AG04450 (cell line): ENCODE measurements around the gene CFAP99. TPM values are rescaled to one million over a fixed set of nuclear protein-coding genes. Genes with fewer than 3 reads are reported as not detected.

Source experiments
- CTCF ChIA-PET: fragments of 300-600, 350-600 bp; formaldehyde crosslinking; extraction: SDS; loops from one replicate; lab custom pipeline; 2022; ENCODE audit warnings: antibody characterized with exemption, inconsistent platforms; lab: Charles Lee
- POLR2A ChIA-PET: fragments of 350-600 bp; formaldehyde crosslinking; extraction: SDS; loops from one replicate; lab custom pipeline; 2021; ENCODE audit warnings: antibody characterized with exemption, inconsistent platforms; lab: Yijun Ruan, JAX
- DNase-seq: peaks from one replicate; pipeline ENCODE4 v3.0.0-alpha.2; 2011; ENCODE audit warnings: low read depth, low spot score
- H3K27ac ChIP-seq: one replicate; pipeline ENCODE4 v1.5.1; 2012; ENCODE audit warnings: low read depth, low read length, control low read depth
- H3K27me3 ChIP-seq: one replicate; pipeline ENCODE4 v1.6.0; 2012; ENCODE audit warnings: low read length; ENCODE audit not compliant: control insufficient read depth, insufficient read depth
- H3K4me3 ChIP-seq: 2 replicates; pipeline ENCODE4 v1.5.1; 2011; ENCODE audit warnings: mild to moderate bottlenecking, low read depth, low read length, control low read depth
- H3K9me3 ChIP-seq: 2 replicates; pipeline ENCODE4 v1.5.1; 2012; ENCODE audit warnings: low read length; ENCODE audit not compliant: control insufficient read depth, insufficient read depth
- polyA plus RNA-seq: library from polyadenylated mRNA; depleted of rRNA; stranded (reverse); fragments of >200 nt; gene quantifications from 2 replicates; pipeline ENCODE4 v1.2.3, GENCODE V29; 2011
- TF ChIP-seq, protein P1 (sequence below): IDR thresholded peaks from 2 replicates; pipeline ENCODE4 v1.5.1; 2011; ENCODE audit warnings: low read depth, low read length, control low read depth, inconsistent platforms

Gene CFAP99
- polyA plus RNA-seq, 1 experiment, result not detected

DNA sequence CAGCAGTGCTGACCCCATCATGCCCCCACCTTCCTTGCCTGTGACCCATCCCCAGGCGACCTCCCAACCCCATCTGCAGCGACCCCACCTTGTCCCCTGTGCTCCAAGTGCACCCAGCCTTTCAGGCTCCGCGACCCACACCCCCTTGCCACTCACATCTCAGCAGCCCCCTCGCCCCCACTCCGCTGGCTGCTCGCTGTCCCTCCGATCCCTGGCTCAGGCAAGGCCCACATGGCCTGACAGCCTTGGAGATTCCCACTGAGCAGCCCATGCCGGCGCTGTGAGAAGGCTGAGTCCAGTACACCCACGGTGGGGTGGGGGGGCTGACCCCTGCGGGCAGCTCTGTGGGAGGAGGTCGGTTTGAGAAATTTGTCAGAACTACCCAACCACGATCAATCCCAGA is 9.4 kb upstream of the CFAP99 start:
- DNase-seq, result no peak
- CTCF ChIA-PET, result no interaction called here
- Histone ChIP-seq H3K27me3 (peaks cover 8% of the 10 kb centered on the region), H3K9me3 (no peaks in the 10 kb centered on the region), H3K4me3 (no peak overlapping the region), H3K27ac (no peak overlapping the region)
- TF ChIP-seq, protein P1, sequence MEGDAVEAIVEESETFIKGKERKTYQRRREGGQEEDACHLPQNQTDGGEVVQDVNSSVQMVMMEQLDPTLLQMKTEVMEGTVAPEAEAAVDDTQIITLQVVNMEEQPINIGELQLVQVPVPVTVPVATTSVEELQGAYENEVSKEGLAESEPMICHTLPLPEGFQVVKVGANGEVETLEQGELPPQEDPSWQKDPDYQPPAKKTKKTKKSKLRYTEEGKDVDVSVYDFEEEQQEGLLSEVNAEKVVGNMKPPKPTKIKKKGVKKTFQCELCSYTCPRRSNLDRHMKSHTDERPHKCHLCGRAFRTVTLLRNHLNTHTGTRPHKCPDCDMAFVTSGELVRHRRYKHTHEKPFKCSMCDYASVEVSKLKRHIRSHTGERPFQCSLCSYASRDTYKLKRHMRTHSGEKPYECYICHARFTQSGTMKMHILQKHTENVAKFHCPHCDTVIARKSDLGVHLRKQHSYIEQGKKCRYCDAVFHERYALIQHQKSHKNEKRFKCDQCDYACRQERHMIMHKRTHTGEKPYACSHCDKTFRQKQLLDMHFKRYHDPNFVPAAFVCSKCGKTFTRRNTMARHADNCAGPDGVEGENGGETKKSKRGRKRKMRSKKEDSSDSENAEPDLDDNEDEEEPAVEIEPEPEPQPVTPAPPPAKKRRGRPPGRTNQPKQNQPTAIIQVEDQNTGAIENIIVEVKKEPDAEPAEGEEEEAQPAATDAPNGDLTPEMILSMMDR, result no peak
- POLR2A ChIA-PET, result no interaction called here

DNA sequence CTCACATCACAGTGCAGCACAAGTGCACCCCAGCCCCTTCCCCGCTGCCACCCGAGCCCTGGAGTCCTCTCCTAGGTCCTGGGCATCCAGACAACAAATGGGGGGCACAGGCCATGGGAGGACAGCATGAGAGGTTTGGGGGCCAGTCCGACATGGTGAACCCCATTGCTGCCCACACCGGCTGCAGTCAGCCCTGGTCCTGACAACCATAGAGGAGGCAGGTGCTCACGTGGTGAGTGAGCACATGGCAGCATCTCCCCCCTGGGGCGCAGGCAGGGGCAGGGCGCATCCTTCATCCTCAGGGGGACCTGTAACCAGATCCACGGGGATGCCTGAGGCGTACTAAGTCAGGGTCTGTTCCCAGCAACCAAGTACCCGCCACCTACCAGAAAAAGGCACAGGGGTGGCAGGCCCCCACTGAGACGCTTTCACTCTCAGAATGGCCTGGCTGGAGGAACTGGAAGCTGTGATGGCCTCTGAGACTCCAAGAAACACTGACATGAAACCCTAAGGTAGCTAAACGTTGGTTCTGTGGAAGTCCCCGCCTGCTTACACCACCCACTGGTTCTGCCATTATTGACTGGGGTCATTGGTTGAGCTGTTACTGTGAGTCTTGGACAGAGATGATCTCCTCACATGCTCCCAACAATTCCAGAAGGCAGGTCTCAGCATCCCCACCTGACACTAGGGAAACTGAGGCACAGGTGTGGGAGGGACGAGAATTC is 6.8 kb upstream of the CFAP99 start:
- DNase-seq, result no peak
- peaks cover 26% of the 10 kb centered on the region for H3K27me3 ChIP-seq
- no peak overlapping the region for H3K27ac ChIP-seq
- POLR2A ChIA-PET, result no interaction called here
- H3K9me3 ChIP-seq, result no peaks in the 10 kb centered on the region
- no peak overlapping the region for H3K4me3 ChIP-seq
- CTCF ChIA-PET, result interaction anchor here (0.6 to 1.9 kb wide), 4 partner anchors 21 to 192 kb away, joined by 3 to 5 read pairs (median 4); no protein-coding TSS in a partner anchor
- TF ChIP-seq, protein P1, result no peak

DNA sequence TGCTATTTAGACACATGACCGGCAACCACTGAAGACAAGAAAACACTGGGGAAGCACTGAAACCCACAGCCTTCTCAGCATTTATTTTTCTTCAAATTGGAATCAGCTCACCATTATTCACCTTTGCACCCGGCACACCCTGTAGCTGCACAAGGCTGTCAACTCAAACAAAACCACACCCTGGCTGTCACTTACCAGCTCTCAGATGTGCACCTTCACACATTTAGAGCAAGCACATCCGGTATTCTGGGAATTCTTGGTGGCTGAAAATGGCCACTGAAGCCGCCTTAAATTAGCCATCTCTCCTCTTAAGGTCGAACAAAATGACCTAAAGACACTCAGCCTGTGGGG is 6.2 kb upstream of the CFAP99 start:
- TF ChIP-seq, protein P1, result no peak
- no peak for DNase-seq
- H3K9me3 ChIP-seq, result no peaks in the 10 kb centered on the region
- peak overlapping the region; percentile 49 for H3K4me3 ChIP-seq
- H3K27me3 ChIP-seq, result peaks cover 30% of the 10 kb centered on the region
- ChIA-PET POLR2A (no interaction called here), CTCF (interaction anchor here (0.7 to 1.9 kb wide), 4 partner anchors 11 to 193 kb away, joined by 3 to 5 read pairs (median 4); no protein-coding TSS in a partner anchor)
- no peak overlapping the region for H3K27ac ChIP-seq

DNA sequence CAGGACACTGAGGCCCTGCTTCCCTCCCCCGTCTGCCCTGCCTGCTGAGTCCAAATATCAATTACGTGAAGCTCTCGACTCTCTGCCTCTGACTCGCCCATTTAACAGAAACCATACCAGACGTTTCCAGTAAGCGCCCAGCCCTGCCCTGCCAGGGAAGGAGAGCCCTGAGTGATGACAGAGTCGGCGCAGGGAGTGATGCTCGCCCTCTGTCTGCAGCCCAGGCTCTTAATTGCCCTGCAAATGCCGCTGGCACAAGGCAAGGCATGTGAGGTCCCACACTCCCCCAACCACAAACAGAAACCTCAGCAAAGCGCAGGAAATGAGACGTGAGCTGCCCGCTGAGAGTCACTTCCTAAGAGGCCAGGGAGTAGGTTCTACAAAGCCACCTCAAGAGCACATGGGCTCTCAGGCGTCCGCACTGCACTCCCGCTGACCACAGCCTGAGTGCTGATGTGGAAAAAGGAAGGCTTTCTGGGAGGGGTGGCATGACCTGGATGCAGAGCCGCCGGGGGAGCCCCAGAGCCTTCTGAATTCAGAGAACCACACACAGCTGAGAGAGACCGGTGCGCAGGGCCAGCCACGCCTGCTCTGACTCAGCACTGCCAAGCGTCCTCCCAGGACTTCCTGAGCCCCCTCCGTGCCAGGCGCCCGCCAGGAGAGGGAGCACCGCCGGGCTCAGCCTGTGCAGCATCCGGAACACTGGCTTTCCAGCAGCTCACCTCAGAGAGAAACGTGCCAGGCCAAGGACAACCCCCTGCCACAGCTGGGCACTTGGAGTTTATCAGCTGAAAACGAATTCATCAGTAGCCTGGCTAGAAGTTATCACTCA is 5.7 kb upstream of the CFAP99 start:
- H3K27me3 ChIP-seq, result peaks cover 35% of the 10 kb centered on the region
- POLR2A ChIA-PET, result interaction anchor here (0.8 to 1.0 kb wide), 2 partner anchors 21 to 55 kb away, joined by 4 to 6 read pairs; partner anchors contain the start of gene RNF4
- CTCF ChIA-PET, result interaction anchor here (0.8 to 1.9 kb wide), 4 partner anchors 10 to 193 kb away, joined by 3 to 6 read pairs (median 4); no protein-coding TSS in a partner anchor
- TF ChIP-seq, protein P1, result peak; percentile 56
- H3K27ac ChIP-seq, result no peak overlapping the region
- H3K4me3 ChIP-seq, result peak overlapping the region; percentile 49
- peak; percentile 33 for DNase-seq
- H3K9me3 ChIP-seq, result no peaks in the 10 kb centered on the region
